ENCODE results near the gene CTSH.

Gene CTSH

DNA sequence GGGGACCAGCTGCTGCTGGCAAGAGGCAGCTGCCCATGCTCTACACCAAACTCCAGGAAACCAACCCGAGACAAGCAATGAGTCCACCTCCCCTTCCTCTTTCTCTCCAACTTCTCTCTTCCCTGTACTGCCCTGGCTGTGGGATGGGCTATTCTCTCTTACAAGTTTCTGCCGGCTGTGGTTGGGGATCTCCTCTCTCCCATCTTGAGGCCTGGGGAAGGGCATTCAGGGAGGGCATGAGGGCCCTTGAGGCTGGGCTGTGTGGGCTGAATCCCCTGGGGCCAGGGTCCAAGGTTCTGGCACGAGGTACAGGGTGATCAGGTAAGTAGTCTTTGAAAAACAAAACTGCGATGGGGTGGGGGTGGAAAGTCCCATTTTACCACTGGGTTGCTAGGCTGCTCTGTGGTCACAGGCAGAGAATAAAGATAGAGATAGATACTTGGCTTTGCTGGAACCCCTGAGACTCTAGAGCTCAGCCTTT, 32.3 kb upstream of the CTSH start:
- no peaks in the 10 kb centered on the region for H3K36me3 ChIP-seq (ENCODE audit: control insufficient read depth, insufficient read depth, low read length)
- no peak overlapping the region for H3K4me3 ChIP-seq (ENCODE audit: low read depth, low read length)
- H3K9me3 ChIP-seq (ENCODE audit: control insufficient read depth, insufficient read depth, low read depth, low read length) = no peaks in the 10 kb centered on the region
- peaks cover 10% of the 10 kb centered on the region; the same call in 1 of the 2 replicates for H3K27me3 ChIP-seq (ENCODE audit: control insufficient read depth, insufficient read depth, low read length)
- H3K27ac ChIP-seq (ENCODE audit: low read depth, low read length) = no peak overlapping the region
- H3K9ac ChIP-seq (ENCODE audit: low read length) = no peak overlapping the region
- H3K4me1 ChIP-seq (ENCODE audit: control insufficient read depth, insufficient read depth, low read length) = 0 out of 2 replicates have a peak, but pooled peaks cover 3% of the 10 kb centered on the region

DNA sequence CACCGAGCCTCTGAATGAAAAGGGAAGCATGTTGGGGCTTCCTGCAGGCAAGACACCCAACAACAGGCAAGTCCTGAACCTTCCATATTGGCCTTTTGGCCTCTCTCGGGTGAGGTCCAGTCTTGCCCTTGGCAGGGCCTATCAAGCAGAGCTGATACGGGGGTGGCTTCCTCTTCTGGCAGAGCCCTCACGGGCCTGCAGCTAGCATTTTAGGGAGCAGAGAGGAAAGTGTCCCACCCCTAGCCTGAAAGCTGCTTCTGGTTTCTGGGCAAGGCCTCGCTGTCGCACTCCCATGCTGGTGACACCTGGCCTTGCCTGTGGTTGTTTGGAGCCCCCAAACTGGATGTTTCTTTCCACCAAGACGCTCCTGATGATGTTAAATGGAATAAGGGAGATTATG, 31.8 kb upstream of the CTSH start:
- Histone ChIP-seq H3K4me3 (ENCODE audit: low read depth, low read length) (no peak overlapping the region), H3K27me3 (ENCODE audit: control insufficient read depth, insufficient read depth, low read length) (peaks cover 10% of the 10 kb centered on the region; the same call in 1 of the 2 replicates), H3K9ac (ENCODE audit: low read length) (no peak overlapping the region), H3K4me1 (ENCODE audit: control insufficient read depth, insufficient read depth, low read length) (0 out of 2 replicates have a peak, but pooled peaks cover 3% of the 10 kb centered on the region), H3K9me3 (ENCODE audit: control insufficient read depth, insufficient read depth, low read depth, low read length) (no peaks in the 10 kb centered on the region), H3K27ac (ENCODE audit: low read depth, low read length) (no peak overlapping the region), H3K36me3 (ENCODE audit: control insufficient read depth, insufficient read depth, low read length) (no peaks in the 10 kb centered on the region)

DNA sequence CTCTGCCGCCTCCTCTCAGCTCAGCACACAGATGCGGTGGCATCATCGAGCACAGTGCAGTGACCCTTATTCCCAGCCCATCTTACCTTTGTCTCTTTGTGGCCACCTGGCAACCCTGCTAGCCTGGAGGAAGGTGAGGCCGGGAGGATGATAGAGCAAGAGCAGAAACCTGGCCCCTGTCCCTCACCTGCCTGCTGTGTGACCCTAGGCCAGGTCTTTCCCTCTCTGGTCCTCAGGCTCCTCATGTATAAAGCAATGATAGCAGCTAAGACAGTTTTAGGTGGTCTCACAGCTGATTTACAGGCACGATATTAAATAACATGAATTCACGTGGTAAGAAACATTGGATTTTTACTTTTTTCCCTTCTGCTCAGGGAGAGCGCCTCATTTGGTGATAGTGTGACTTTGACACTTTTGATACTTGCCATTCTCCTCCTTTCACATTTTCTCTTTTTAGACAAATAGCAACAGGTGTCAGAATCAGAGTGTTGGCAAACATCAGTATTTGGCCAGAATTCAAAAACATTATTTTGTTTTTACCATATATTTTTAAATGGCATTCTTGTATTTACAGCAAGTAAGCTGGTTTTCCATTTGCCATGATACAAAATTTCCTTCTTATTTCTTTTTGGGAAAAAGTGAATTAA, 29.5 kb upstream of the CTSH start:
- Histone ChIP-seq H3K27ac (ENCODE audit: low read depth, low read length) (no peak overlapping the region), H3K4me3 (ENCODE audit: low read depth, low read length) (no peak overlapping the region), H3K27me3 (ENCODE audit: control insufficient read depth, insufficient read depth, low read length) (0 out of 2 replicates have a peak, but pooled peaks cover 10% of the 10 kb centered on the region), H3K4me1 (ENCODE audit: control insufficient read depth, insufficient read depth, low read length) (0 out of 2 replicates have a peak, but pooled peaks cover under 1% of the 10 kb centered on the region), H3K9me3 (ENCODE audit: control insufficient read depth, insufficient read depth, low read depth, low read length) (no peaks in the 10 kb centered on the region), H3K9ac (ENCODE audit: low read length) (no peak overlapping the region), H3K36me3 (ENCODE audit: control insufficient read depth, insufficient read depth, low read length) (no peaks in the 10 kb centered on the region)

DNA sequence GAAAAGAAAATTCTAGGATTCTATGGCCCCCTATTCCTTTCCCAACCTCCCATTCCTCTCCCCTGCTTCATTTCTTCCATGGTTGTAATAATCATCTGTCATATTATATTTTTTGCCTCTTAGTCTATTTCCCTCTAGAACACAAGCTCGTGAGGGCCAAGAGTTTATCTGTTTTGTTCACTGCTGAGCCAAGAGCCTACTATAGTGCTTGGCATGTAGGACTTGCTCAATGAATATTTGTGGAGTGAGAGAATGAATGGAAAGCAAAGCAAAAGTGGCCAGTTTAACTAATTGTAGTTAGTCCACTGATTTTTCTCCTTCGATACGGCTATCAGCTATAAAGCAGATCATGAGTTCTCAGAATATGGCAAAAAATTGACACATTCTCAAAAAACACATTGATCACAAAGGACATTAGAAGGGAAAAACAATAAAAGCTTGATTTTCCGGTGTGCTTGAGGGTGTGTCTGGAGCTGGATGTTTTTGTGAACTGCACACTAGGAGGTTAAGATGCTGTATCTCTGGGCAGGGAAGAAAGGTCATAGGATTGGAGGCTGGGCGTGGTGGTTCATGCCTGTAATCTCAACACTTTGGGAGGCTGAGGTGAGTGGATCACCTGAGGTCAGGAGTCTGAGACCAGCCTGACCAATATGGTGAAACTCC, 25.0 kb upstream of the CTSH start:
- H3K9me3 ChIP-seq (ENCODE audit: control insufficient read depth, insufficient read depth, low read depth, low read length) = no peaks in the 10 kb centered on the region
- no peaks in the 10 kb centered on the region for H3K36me3 ChIP-seq (ENCODE audit: control insufficient read depth, insufficient read depth, low read length)
- H3K27ac ChIP-seq (ENCODE audit: low read depth, low read length) = no peak overlapping the region
- no peak overlapping the region for H3K9ac ChIP-seq (ENCODE audit: low read length)
- H3K27me3 ChIP-seq (ENCODE audit: control insufficient read depth, insufficient read depth, low read length) = no peaks in the 10 kb centered on the region
- no peak overlapping the region for H3K4me3 ChIP-seq (ENCODE audit: low read depth, low read length)
- H3K4me1 ChIP-seq (ENCODE audit: control insufficient read depth, insufficient read depth, low read length) = peaks cover 7% of the 10 kb centered on the region

DNA sequence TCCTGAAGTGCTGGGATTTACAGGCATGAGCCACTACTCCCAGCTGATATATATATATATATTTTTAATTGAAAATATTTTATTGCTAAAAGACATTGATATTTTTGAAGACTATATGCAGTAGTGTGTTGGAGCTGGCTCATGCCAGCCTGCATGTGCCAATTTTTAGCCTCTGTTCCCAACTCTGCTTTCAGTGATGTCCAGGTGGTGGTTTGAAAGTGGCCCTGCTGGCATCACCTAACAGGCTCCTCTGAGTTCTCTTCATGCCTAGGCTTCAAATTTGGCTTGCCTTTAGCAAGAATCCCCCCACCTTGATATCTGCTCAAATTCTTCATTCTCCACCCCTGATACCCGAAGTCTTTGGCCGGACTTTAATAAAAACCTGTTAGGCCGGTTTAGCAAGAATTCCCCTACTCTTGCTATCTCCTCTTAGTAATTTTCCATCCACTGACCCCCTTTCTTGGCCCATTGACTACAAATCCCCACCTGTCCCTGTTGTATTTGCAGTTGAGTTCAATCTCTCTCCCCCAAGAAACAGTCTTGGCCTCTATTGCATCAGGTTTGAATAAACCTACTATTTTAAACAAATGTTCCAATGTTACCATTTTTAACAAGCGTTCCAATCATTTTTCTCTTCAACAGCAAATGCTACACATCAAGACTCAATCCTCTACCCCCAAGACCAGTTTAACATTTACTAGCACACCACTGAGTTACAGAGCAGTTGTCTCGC, 23.9 kb upstream of the CTSH start:
- Histone ChIP-seq H3K9me3 (ENCODE audit: control insufficient read depth, insufficient read depth, low read depth, low read length) (no peaks in the 10 kb centered on the region), H3K27me3 (ENCODE audit: control insufficient read depth, insufficient read depth, low read length) (no peaks in the 10 kb centered on the region), H3K9ac (ENCODE audit: low read length) (no peak overlapping the region), H3K4me1 (ENCODE audit: control insufficient read depth, insufficient read depth, low read length) (peaks cover 7% of the 10 kb centered on the region), H3K27ac (ENCODE audit: low read depth, low read length) (no peak overlapping the region), H3K36me3 (ENCODE audit: control insufficient read depth, insufficient read depth, low read length) (no peaks in the 10 kb centered on the region), H3K4me3 (ENCODE audit: low read depth, low read length) (no peak overlapping the region)

DNA sequence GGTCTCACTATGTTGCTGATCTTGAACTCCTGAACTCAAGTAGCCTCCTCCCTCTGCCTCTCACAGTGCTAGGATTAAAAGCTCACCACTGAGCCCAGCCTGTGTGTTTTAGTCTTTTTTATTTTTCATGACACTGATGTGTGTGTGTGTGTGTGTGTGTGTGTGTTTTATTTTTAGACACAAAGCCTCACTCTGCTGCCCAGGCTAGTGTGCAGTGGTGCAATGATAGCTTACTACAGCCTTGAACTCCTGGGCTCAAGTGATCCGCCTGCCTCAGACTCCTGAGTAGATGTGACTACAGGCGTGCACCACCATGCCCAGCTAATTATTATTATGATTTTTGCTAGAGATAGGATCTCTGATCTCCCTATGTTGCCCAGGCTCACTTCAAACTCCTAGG, 23.3 kb upstream of the CTSH start:
- H3K27ac ChIP-seq (ENCODE audit: low read depth, low read length) = no peak overlapping the region
- no peaks in the 10 kb centered on the region for H3K27me3 ChIP-seq (ENCODE audit: control insufficient read depth, insufficient read depth, low read length)
- H3K9ac ChIP-seq (ENCODE audit: low read length) = no peak overlapping the region
- no peaks in the 10 kb centered on the region for H3K36me3 ChIP-seq (ENCODE audit: control insufficient read depth, insufficient read depth, low read length)
- H3K4me1 ChIP-seq (ENCODE audit: control insufficient read depth, insufficient read depth, low read length) = peaks cover 7% of the 10 kb centered on the region
- H3K9me3 ChIP-seq (ENCODE audit: control insufficient read depth, insufficient read depth, low read depth, low read length) = no peaks in the 10 kb centered on the region
- H3K4me3 ChIP-seq (ENCODE audit: low read depth, low read length) = no peak overlapping the region

DNA sequence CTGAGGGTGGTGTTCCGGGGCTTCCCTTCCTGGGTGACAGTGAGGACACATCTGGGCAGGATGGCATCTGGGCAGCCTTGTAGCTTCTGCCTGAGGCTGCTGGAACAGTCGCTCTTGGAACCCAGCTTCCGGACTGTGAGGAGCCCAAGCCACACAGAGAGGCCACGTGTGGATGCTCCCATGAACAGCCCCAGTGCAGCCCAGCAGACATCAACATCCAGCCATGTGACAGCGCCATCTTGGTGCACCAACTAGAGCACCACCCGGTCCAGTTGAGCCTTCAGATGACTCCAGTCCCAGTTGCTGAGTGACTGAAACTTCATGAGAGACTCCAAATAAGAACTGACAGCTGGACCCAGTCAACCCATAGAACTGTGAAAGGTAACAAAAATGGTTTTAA, 15.5 kb upstream of the CTSH start:
- Histone ChIP-seq H3K9ac (ENCODE audit: low read length) (no peak overlapping the region), H3K27ac (ENCODE audit: low read depth, low read length) (no peak overlapping the region), H3K4me1 (ENCODE audit: control insufficient read depth, insufficient read depth, low read length) (0 out of 2 replicates have a peak, but pooled peaks cover 6% of the 10 kb centered on the region), H3K27me3 (ENCODE audit: control insufficient read depth, insufficient read depth, low read length) (no peaks in the 10 kb centered on the region), H3K36me3 (ENCODE audit: control insufficient read depth, insufficient read depth, low read length) (no peaks in the 10 kb centered on the region), H3K9me3 (ENCODE audit: control insufficient read depth, insufficient read depth, low read depth, low read length) (peaks cover 4% of the 10 kb centered on the region; the same call in 1 of the 2 replicates), H3K4me3 (ENCODE audit: low read depth, low read length) (no peak overlapping the region)

DNA sequence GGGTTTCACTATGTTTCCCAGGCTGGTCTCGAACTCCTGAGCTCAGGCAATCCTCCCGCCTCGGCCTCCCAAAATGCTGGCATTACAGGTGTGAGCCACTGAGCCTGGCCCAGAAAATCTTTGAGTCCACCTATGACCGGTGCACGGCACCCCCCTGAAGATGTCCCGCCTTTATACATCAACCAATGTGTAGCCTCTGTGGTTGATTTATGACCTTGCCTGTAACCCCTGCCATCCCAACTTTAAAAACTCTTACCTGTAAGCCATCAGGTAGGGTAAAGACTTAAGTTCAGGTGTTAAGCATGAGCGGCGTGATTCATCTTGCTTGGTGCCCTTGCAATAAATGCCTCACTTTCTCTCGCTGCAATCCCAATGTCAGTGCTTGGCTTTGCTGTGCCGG, 14.5 kb upstream of the CTSH start:
- H3K4me3 ChIP-seq (ENCODE audit: low read depth, low read length) = no peak overlapping the region
- H3K4me1 ChIP-seq (ENCODE audit: control insufficient read depth, insufficient read depth, low read length) = 0 out of 2 replicates have a peak, but pooled peaks cover 6% of the 10 kb centered on the region
- no peaks in the 10 kb centered on the region for H3K27me3 ChIP-seq (ENCODE audit: control insufficient read depth, insufficient read depth, low read length)
- no peak overlapping the region for H3K27ac ChIP-seq (ENCODE audit: low read depth, low read length)
- no peak overlapping the region for H3K9ac ChIP-seq (ENCODE audit: low read length)
- H3K9me3 ChIP-seq (ENCODE audit: control insufficient read depth, insufficient read depth, low read depth, low read length) = peaks cover 4% of the 10 kb centered on the region; the same call in 1 of the 2 replicates
- no peaks in the 10 kb centered on the region for H3K36me3 ChIP-seq (ENCODE audit: control insufficient read depth, insufficient read depth, low read length)

DNA sequence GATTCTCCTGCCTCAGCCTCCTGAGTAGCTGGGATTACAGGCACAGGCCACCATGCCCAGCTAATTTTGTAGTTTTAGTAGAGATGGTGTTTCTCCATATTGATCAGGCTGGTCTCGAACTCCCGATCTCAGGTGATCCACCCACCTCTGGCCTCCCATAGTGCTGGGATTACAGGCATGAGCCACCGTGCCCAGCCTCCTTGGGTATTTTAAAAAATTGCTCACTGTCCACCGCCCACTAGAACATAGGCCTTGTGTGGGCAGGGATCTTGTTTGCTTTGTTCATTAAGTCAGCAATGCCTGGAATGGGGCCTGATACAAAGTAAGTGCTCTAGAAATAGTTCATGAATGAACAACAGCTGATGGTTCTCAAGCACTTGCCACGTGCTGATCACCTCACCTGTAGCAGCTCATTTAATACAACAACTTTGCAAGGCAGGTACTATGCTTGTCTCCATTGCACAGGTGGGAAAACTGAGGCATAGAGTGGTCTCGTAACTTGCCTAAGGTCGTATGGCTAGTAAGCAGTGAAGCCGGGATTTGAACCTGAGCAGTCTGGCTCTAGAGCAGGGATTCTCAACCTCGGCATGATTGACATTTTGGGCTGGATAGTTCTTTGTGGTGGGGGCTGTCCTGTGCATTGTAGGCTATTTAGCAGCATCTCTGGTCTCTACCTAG, 12.7 kb upstream of the CTSH start:
- Histone ChIP-seq H3K9ac (ENCODE audit: low read length) (no peak overlapping the region), H3K4me1 (ENCODE audit: control insufficient read depth, insufficient read depth, low read length) (0 out of 2 replicates have a peak, but pooled peaks cover 6% of the 10 kb centered on the region), H3K9me3 (ENCODE audit: control insufficient read depth, insufficient read depth, low read depth, low read length) (peaks cover 4% of the 10 kb centered on the region; the same call in 1 of the 2 replicates), H3K36me3 (ENCODE audit: control insufficient read depth, insufficient read depth, low read length) (no peaks in the 10 kb centered on the region), H3K4me3 (ENCODE audit: low read depth, low read length) (no peak overlapping the region), H3K27ac (ENCODE audit: low read depth, low read length) (no peak overlapping the region), H3K27me3 (ENCODE audit: control insufficient read depth, insufficient read depth, low read length) (no peaks in the 10 kb centered on the region)

DNA sequence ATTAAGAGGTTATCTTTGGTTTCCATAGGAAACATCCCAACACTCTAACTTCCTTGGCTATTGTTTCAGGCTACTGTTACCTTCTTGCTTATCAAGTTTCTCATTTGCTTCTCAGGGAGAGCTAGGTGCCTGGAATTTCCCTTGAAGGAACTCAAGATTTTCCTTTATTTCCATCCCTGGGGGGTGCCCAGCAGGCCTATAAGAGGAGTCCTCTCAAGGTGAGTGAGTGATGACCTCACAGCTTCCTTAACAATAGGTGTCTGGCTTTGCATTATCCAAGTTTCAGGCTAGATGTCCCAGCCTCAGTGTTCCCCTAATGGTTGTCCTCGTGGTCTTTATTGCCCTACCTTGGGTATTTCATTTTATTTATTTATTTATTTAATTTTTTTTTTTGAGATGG, 12.1 kb upstream of the CTSH start:
- Histone ChIP-seq H3K9me3 (ENCODE audit: control insufficient read depth, insufficient read depth, low read depth, low read length) (peaks cover 4% of the 10 kb centered on the region; the same call in 1 of the 2 replicates), H3K36me3 (ENCODE audit: control insufficient read depth, insufficient read depth, low read length) (no peaks in the 10 kb centered on the region), H3K4me3 (ENCODE audit: low read depth, low read length) (no peak overlapping the region), H3K27ac (ENCODE audit: low read depth, low read length) (no peak overlapping the region), H3K27me3 (ENCODE audit: control insufficient read depth, insufficient read depth, low read length) (no peaks in the 10 kb centered on the region), H3K4me1 (ENCODE audit: control insufficient read depth, insufficient read depth, low read length) (peaks cover 8% of the 10 kb centered on the region), H3K9ac (ENCODE audit: low read length) (no peak overlapping the region)

All from HUES6 (cell line).